Karpas-422 (cell line): ENCODE results near the gene LRRC4C. TPM values are rescaled to one million over a fixed set of nuclear protein-coding genes. Genes with fewer than 3 reads are reported as not detected.

Experiments
- DNase-seq: peaks from one replicate; pipeline ENCODE4 v3.0.0-alpha.2; 2015
- H2AFZ ChIP-seq: fragments of 200-600 bp; sonication (generic); 2 replicates; pipeline ENCODE4 v1.6.1; 2014; ENCODE audit warnings: antibody characterized with exemption, low read length, mixed read lengths
- H3K27ac ChIP-seq: fragments of 200-600 bp; sonication (generic); 2 replicates; pipeline ENCODE4 v1.5.1; 2014; ENCODE audit warnings: mild to moderate bottlenecking, low read length, moderate library complexity
- H3K27me3 ChIP-seq: fragments of 200-600 bp; sonication (generic); 2 replicates; pipeline ENCODE4 v1.6.1; 2014; ENCODE audit warnings: low read length, mixed read lengths
- H3K36me3 ChIP-seq: fragments of 200-600 bp; sonication (generic); 2 replicates; pipeline ENCODE4 v1.6.1; 2014; ENCODE audit warnings: low read length, mixed read lengths; ENCODE audit not compliant: insufficient read depth
- H3K4me1 ChIP-seq: fragments of 200-600 bp; sonication (generic); 2 replicates; pipeline ENCODE4 v1.6.1; 2014; ENCODE audit warnings: mild to moderate bottlenecking, low read length, mixed read lengths
- H3K4me2 ChIP-seq: fragments of 200-600 bp; sonication (generic); 2 replicates; pipeline ENCODE4 v1.6.1; 2014; ENCODE audit warnings: low read length, low read depth, mild to moderate bottlenecking; ENCODE audit not compliant: poor library complexity, severe bottlenecking
- H3K4me3 ChIP-seq: fragments of 200-600 bp; sonication (generic); 2 replicates; pipeline ENCODE4 v1.5.1; 2014; ENCODE audit warnings: mild to moderate bottlenecking, antibody characterized with exemption, low read length, mixed read lengths
- H3K79me2 ChIP-seq: fragments of 200-600 bp; sonication (generic); 2 replicates; pipeline ENCODE4 v1.6.1; 2014; ENCODE audit warnings: mild to moderate bottlenecking, low read length, mixed read lengths
- H3K9ac ChIP-seq: fragments of 200-600 bp; sonication (generic); 2 replicates; pipeline ENCODE4 v1.6.0; 2014; ENCODE audit warnings: low read length
- H3K9me2 ChIP-seq: fragments of 200-600 bp; sonication (generic), shearing (Covaris generic); replicated peaks from 2 replicates; pipeline ENCODE4 v1.6.0; 2014; ENCODE audit warnings: mild to moderate bottlenecking, low read length, moderate library complexity; ENCODE audit not compliant: insufficient read depth
- H3K9me3 ChIP-seq: fragments of 300-700, 200-600 bp; sonication (generic); 2 replicates; pipeline ENCODE4 v1.6.1; 2014; ENCODE audit warnings: low read length, mixed read lengths
- H4K20me1 ChIP-seq: fragments of 200-600 bp; sonication (generic); 2 replicates; pipeline ENCODE4 v1.6.1; 2014; ENCODE audit warnings: mild to moderate bottlenecking, antibody characterized with exemption, low read length, low read depth; ENCODE audit not compliant: insufficient read depth
- total RNA-seq: library from RNA; depleted of rRNA; stranded (reverse); fragments of >200 nt; shearing (Covaris generic); gene quantifications from 2 replicates; pipeline ENCODE4 v1.2.3, GENCODE V29; 2014; ENCODE audit warnings: low replicate concordance

The LRRC4C gene
- total RNA-seq, 1 experiment from 2014 or later = not detected

DNA sequence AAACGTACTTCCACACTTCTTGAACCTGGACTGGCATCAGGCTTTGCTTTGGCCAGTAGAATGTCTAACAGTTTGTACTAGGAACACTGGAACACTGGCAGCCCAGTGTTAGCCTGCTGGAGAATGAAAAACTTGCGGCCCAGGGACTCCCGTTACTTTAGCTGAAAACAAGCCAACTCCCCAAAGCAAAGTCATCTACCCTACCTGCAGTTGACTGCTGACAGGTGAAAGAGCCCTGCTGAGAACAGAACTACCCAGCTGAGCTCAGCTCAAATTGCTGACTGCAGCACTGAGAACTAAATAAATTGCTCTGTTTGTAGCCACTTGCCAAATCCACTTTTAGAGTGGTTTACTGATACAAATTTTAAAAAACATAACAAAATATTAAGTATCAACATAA lies 342.5 kb downstream of the LRRC4C start:
- H3K4me1 ChIP-seq = no peaks in the 10 kb centered on the region
- no peak overlapping the region for H3K9ac ChIP-seq
- no peaks in the 10 kb centered on the region for H3K36me3 ChIP-seq
- no peak for DNase-seq
- no peak overlapping the region for H3K4me2 ChIP-seq
- no peaks in the 10 kb centered on the region for H3K79me2 ChIP-seq
- H4K20me1 ChIP-seq = no peaks in the 10 kb centered on the region
- H3K9me2 ChIP-seq = no peaks in the 10 kb centered on the region
- no peak overlapping the region for H3K4me3 ChIP-seq
- H3K27ac ChIP-seq = no peak overlapping the region
- H3K27me3 ChIP-seq = no peaks in the 10 kb centered on the region
- peaks cover 27% of the 10 kb centered on the region for H3K9me3 ChIP-seq
- H2AFZ ChIP-seq = no peak overlapping the region

DNA sequence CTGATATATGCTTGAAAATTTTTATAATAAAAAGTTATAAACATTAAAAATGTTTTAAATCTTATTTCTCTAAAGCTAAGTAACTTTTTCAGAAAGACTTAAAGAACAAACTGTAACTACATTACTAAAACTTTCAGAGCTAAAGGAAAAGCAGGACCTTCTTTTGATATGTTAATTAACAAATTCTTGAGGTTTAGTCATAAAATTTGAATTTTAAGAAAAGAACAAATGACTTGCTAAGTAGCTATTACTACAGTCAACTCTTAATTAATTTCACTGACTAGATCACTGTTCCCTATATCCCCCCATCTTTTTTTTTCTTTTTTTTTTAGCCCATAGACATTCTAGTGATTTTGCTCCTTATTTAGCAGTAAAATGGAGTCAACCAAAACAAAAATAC lies 344.4 kb downstream of the LRRC4C start:
- H3K27ac ChIP-seq = no peak overlapping the region
- H3K79me2 ChIP-seq = no peaks in the 10 kb centered on the region
- no peaks in the 10 kb centered on the region for H3K36me3 ChIP-seq
- no peaks in the 10 kb centered on the region for H3K4me1 ChIP-seq
- H3K27me3 ChIP-seq = no peaks in the 10 kb centered on the region
- no peaks in the 10 kb centered on the region for H4K20me1 ChIP-seq
- no peak overlapping the region for H3K9ac ChIP-seq
- H2AFZ ChIP-seq = no peak overlapping the region
- no peaks in the 10 kb centered on the region for H3K9me2 ChIP-seq
- peaks cover 18% of the 10 kb centered on the region; the same call in 1 of the 2 replicates for H3K9me3 ChIP-seq
- no peak overlapping the region for H3K4me3 ChIP-seq
- no peak for DNase-seq
- H3K4me2 ChIP-seq = no peak overlapping the region

DNA sequence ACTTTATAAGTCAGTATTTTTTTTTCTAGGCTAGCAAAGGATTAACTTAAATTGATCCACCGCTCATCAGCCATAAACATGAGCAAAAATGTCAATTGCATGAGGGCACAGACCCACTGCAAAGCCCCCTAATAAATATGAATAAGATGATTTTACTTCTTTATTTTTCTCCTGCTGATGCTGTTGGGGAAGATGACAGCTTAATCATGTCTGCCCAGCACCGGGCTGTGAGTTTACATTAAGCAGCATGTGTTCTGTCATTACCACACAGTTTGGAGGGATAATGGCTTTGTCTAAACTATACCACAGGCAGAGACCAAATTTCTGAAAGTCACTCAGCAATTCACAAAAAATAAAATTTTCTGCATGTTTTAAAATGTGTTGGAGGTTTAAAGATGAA lies 346.3 kb downstream of the LRRC4C start:
- Histone ChIP-seq H3K9me2 (no peaks in the 10 kb centered on the region), H3K4me3 (no peak overlapping the region), H3K4me1 (no peaks in the 10 kb centered on the region), H3K9me3 (peaks cover 15% of the 10 kb centered on the region; the same call in 1 of the 2 replicates), H2AFZ (no peak overlapping the region), H3K36me3 (no peaks in the 10 kb centered on the region), H4K20me1 (no peaks in the 10 kb centered on the region), H3K79me2 (no peaks in the 10 kb centered on the region), H3K4me2 (no peak overlapping the region), H3K27me3 (no peaks in the 10 kb centered on the region), H3K9ac (no peak overlapping the region), H3K27ac (no peak overlapping the region)
- no peak for DNase-seq

DNA sequence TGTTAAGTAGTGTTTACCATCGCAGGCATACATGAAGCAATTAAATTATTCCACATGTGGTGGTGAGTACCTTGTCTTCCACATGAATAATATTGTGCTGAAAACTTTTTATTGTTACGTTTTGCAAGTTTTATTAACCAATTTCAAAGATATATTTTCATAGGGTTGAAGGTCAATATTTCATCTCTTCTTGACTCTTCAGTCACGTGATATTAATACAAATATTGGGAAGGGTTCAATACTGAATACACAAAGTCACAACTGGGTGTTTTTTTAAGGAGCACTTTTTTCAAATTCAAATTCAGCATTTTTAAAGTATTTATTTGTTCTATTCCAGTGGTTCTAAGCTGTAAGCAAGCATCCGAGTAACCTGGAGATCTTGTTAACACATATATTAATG lies 348.9 kb downstream of the LRRC4C start:
- Histone ChIP-seq H3K4me3 (no peak overlapping the region), H3K9me2 (no peaks in the 10 kb centered on the region), H3K27me3 (no peaks in the 10 kb centered on the region), H3K27ac (no peak overlapping the region), H3K4me2 (no peak overlapping the region), H3K9ac (no peak overlapping the region), H2AFZ (no peak overlapping the region), H3K36me3 (no peaks in the 10 kb centered on the region), H4K20me1 (no peaks in the 10 kb centered on the region), H3K4me1 (no peaks in the 10 kb centered on the region), H3K79me2 (no peaks in the 10 kb centered on the region), H3K9me3 (peaks cover 15% of the 10 kb centered on the region; the same call in 1 of the 2 replicates)
- no peak for DNase-seq

DNA sequence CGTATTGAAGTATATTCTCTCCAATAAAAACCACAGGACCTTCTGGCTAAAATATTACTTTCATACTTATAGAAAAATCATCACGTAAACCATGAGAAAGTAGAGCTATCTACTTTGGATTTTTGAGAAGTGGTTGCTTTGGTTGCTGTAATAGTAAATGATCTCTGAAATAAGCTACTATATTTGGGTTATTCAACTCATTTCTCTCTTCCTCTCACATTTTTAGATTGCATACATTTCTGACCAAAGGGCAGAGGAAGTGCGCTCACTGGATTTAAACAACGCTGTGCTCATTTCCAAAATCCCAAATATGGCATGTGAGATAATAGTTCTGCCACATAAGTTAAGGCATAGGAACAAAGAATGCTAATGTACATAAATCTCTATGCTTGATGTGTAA lies 357.0 kb downstream of the LRRC4C start:
- no peaks in the 10 kb centered on the region for H3K4me1 ChIP-seq
- H3K79me2 ChIP-seq = no peaks in the 10 kb centered on the region
- H3K9me3 ChIP-seq = peaks cover 13% of the 10 kb centered on the region
- no peak overlapping the region for H2AFZ ChIP-seq
- no peaks in the 10 kb centered on the region for H3K27me3 ChIP-seq
- H3K4me3 ChIP-seq = no peak overlapping the region
- DNase-seq = no peak
- H3K9me2 ChIP-seq = no peaks in the 10 kb centered on the region
- H4K20me1 ChIP-seq = no peaks in the 10 kb centered on the region
- no peak overlapping the region for H3K9ac ChIP-seq
- H3K27ac ChIP-seq = no peak overlapping the region
- H3K4me2 ChIP-seq = no peak overlapping the region
- H3K36me3 ChIP-seq = no peaks in the 10 kb centered on the region

DNA sequence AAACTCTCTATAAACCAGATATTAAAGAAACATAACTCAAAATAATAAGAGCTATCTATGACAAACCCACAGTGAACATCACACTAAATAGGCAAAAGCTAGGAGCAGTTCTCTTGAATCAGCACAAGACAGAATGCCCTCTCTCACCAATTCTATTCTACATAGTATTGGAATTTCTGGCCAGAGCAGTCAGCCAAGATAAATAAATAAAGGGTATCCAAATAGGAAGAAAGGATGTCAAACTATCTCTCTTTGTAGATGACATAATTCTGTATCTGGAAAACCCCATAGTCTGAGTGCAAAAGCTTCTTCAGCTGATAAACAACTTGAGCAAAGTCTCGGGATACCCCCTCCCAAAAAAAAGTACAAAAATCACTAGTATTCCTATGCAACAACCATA lies 359.8 kb downstream of the LRRC4C start:
- no peak overlapping the region for H2AFZ ChIP-seq
- no peaks in the 10 kb centered on the region for H3K36me3 ChIP-seq
- no peaks in the 10 kb centered on the region for H3K79me2 ChIP-seq
- H4K20me1 ChIP-seq = no peaks in the 10 kb centered on the region
- no peak overlapping the region for H3K9ac ChIP-seq
- DNase-seq = no peak
- no peak overlapping the region for H3K4me2 ChIP-seq
- H3K4me1 ChIP-seq = no peaks in the 10 kb centered on the region
- peaks cover 22% of the 10 kb centered on the region for H3K9me3 ChIP-seq
- H3K27ac ChIP-seq = no peak overlapping the region
- H3K27me3 ChIP-seq = no peaks in the 10 kb centered on the region
- no peak overlapping the region for H3K4me3 ChIP-seq
- H3K9me2 ChIP-seq = no peaks in the 10 kb centered on the region

DNA sequence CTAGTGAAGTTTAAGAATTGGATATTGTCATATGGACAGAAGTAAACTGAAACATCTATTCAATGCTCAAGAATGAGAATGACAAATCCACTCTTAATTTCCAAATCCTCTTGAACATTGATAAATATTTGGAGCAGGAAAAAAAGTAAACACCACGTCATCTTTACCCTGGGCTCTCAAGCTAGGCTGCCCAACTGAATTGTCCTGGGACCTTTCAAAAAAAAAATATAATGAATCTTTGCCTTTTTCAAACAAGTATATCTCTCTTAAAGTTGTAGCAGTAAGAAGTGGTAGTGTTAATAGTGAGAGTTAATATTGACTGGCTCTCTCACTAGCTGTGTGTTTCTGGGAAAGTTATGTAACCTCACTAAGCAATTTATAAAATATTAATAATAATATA lies 374.3 kb downstream of the LRRC4C start:
- peaks cover 26% of the 10 kb centered on the region for H3K9me3 ChIP-seq
- no peaks in the 10 kb centered on the region for H3K4me1 ChIP-seq
- H3K4me2 ChIP-seq = no peak overlapping the region
- H2AFZ ChIP-seq = no peak overlapping the region
- H3K36me3 ChIP-seq = no peaks in the 10 kb centered on the region
- H4K20me1 ChIP-seq = no peaks in the 10 kb centered on the region
- DNase-seq = no peak
- H3K79me2 ChIP-seq = no peaks in the 10 kb centered on the region
- no peak overlapping the region for H3K9ac ChIP-seq
- no peaks in the 10 kb centered on the region for H3K27me3 ChIP-seq
- H3K4me3 ChIP-seq = no peak overlapping the region
- no peaks in the 10 kb centered on the region for H3K9me2 ChIP-seq
- no peak overlapping the region for H3K27ac ChIP-seq

DNA sequence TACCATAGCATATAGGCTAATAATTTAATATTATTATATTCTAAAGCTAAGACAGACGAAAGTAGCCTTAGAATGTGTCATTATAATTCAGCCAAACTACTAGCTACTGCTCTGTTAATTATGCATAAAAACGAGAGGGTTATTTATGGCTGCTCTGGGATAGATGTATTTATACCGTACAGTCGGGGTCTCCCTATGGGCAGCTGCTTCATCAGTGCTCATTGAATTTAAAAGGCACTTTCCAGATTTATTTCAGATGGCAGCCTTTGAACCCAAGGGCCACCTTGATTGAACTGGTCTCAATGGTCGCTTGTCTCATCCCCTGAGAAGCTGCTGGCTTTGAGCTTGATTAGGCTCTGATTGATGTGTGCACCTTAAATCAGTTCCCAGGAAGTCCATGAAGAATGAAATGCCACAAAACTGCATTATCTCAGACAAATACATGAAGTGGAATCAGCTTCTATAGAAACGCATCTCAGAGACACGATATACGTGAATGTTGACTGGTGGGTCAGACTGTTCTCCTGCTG lies 377.6 kb downstream of the LRRC4C start:
- no peaks in the 10 kb centered on the region for H3K4me1 ChIP-seq
- H3K4me3 ChIP-seq = no peak overlapping the region
- no peak overlapping the region for H3K27ac ChIP-seq
- H3K9ac ChIP-seq = no peak overlapping the region
- DNase-seq = no peak
- H4K20me1 ChIP-seq = no peaks in the 10 kb centered on the region
- H3K79me2 ChIP-seq = no peaks in the 10 kb centered on the region
- H2AFZ ChIP-seq = no peak overlapping the region
- H3K4me2 ChIP-seq = no peak overlapping the region
- H3K9me2 ChIP-seq = no peaks in the 10 kb centered on the region
- H3K36me3 ChIP-seq = no peaks in the 10 kb centered on the region
- H3K27me3 ChIP-seq = no peaks in the 10 kb centered on the region
- peaks cover 22% of the 10 kb centered on the region for H3K9me3 ChIP-seq

DNA sequence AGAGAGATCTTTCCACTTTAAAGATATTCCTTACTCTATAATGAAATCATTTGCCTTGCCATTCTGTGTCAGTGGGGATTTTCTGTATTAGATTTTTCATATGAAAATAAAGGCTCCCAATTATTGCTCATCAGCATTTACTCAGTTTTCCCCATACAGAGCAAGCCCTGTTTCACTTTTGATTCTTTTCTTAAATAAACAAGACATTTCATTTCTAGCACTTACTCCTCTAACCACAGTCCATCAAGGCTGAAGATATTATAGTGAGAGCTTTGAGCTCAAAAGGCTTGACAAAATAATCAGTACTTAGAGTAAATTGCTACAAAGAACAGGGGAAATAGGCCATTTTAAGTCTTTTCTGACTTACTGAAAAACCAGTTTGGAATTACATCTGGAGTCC lies 385.1 kb downstream of the LRRC4C start:
- peaks cover 26% of the 10 kb centered on the region for H3K9me3 ChIP-seq
- no peak overlapping the region for H3K27ac ChIP-seq
- no peaks in the 10 kb centered on the region for H4K20me1 ChIP-seq
- no peaks in the 10 kb centered on the region for H3K79me2 ChIP-seq
- H3K9me2 ChIP-seq = no peaks in the 10 kb centered on the region
- H3K4me2 ChIP-seq = no peak overlapping the region
- H3K27me3 ChIP-seq = no peaks in the 10 kb centered on the region
- no peak overlapping the region for H3K4me3 ChIP-seq
- no peak overlapping the region for H3K9ac ChIP-seq
- H3K36me3 ChIP-seq = no peaks in the 10 kb centered on the region
- H3K4me1 ChIP-seq = no peaks in the 10 kb centered on the region
- no peak overlapping the region for H2AFZ ChIP-seq
- no peak for DNase-seq
